Pancreas (tissue), 10 donors: ENCODE data around the gene NRCAM. TPM values are rescaled to one million over a fixed set of nuclear protein-coding genes. Genes with fewer than 3 reads are reported as not detected.
"Not testable (repeated sequence)": the region's sequence is repeated elsewhere in the genome, so short reads cannot be mapped to it uniquely, and the experiment has no call there.

ENCODE experiments used
- ATAC-seq, 4 donors: fragments of 200-7000 bp; cut with Tn5 transposase; one replicate each; pipeline versions ENCODE4 v1.8.0 to v1.9.1; 2020; ENCODE audit warnings: mild to moderate bottlenecking in 4 of 4, moderate library complexity in 4 of 4
- DNase-seq, 6 donors: peaks; one replicate each; pipeline ENCODE4 v3.0.0-alpha.2; 2020
- FAIRE-seq: peaks from 2 replicates; lab custom pipeline; 2012; peaks lifted over from hg19 to GRCh38; lab: Jason Lieb, UNC
- H3K27ac ChIP-seq, 4 donors: fragments of 200-600 bp; sonication (generic); 1 replicate in 3 of 4; 2 replicates in 1 of 4; pipeline versions ENCODE4 v1.5.0 to v1.8.0; 2020
- H3K27me3 ChIP-seq, 4 donors: fragments of 200-600 bp; one replicate each; pipeline ENCODE4 v1.8.0; 2021
- H3K36me3 ChIP-seq, 3 donors: fragments of 200-600 bp; sonication (generic) in 1 of 3; one replicate each; pipeline versions ENCODE4 v1.5.0 to v1.8.0; 2020 to 2021
- H3K4me1 ChIP-seq, 3 donors: fragments of 200-600 bp; one replicate each; pipeline ENCODE4 v1.8.0; 2021
- H3K4me3 ChIP-seq, 4 donors: fragments of 200-600 bp; sonication (generic) in 2 of 4; one replicate each; pipeline versions ENCODE4 v1.5.0 to v1.8.0; 2020 to 2021
- H3K9me3 ChIP-seq, 4 donors: fragments of 200-600 bp; one replicate each; pipeline ENCODE4 v1.8.0; 2021
- CTCF ChIP-seq, 4 donors: fragments of 200-600 bp; sonication (generic) in 3 of 4; IDR thresholded peaks; one replicate each; pipeline versions ENCODE4 v1.5.0 to v1.8.0; 2021; ENCODE audit warnings: antibody characterized with exemption in 4 of 4
- WGBS, 2 donors: extraction: QIAGEN DNeasy Blood & Tissue Kit; methylation state at CpG; one replicate each; pipeline ENCODE4 v1.1.7; 2013; 5-methylcytosine and 5-hydroxymethylcytosine counted together
- intact Hi-C, 3 donors: fragments of 100-400 bp; cut with DNase I; formaldehyde crosslinking; loops; one replicate each; pipeline versions ENCODE4 v1.11.1 to v1.14.2; 2022
- polyA plus RNA-seq, 2 donors: library from polyadenylated mRNA; stranded (reverse); fragments of 200-250 nt; gene quantifications; one replicate each; pipeline ENCODE4 v1.2.3, GENCODE V29; 2013
- total RNA-seq, 6 donors: library from RNA; stranded (reverse); fragmentation: NEBNext Ultra II Directional in 4 of 6; extraction: Animal tissue kit (Norgen Biotek cat#: 25700) in 4 of 6; gene quantifications; one replicate each; pipeline versions ENCODE4 v1.2.1 to v1.2.4, GENCODE V29; 2021 to 2023
- donor health status: healthy with polysubstance abuse.
- donor health status: DM: no; HTN: no; CAD: no; lungs with moderate emphysema.
- donor health status: DM: no; HTN: no; CAD: no.
- donor health status: control.
- donor health status: control.
- donor health status: Bipolar disorder and iron deficiency.
- donor health status: DM: yes; HTN: yes; CAD: no.
- donor health status: DM: no; HTN: no; CAD: no.
- donor health status: DM: no; HTN: no; CAD: no.
- donor health status: DM: yes; HTN: yes; CAD: no.

NRCAM gene
- 10 to 100 TPM; 28.4 to 53.6 (median 41.5) TPM for total RNA-seq
- 10 to 100 TPM; 14.1 to 31.2 TPM for polyA plus RNA-seq

GRCh38 chr7:108455998-108456677 lies at the start of gene NRCAM:
NRCAM (minus strand) TSS chr7:108456436; CDS start chr7:108240064, 216,372 bp downstream.
- no peaks in the 10 kb centered on the region for H3K36me3 ChIP-seq
- peak within 1 kb of the TSS; percentile 40 to 81 (median 72) for H3K27ac ChIP-seq
- H3K4me1 ChIP-seq, result peaks cover 7 to 28% (median 13%) of the 10 kb centered on the region in 3 donors
- no peaks in the 10 kb centered on the region for H3K9me3 ChIP-seq
- FAIRE-seq (no peak), ATAC-seq (peak; percentile 66 to 82 (median 80)), DNase-seq (peak; percentile 81 to 94 (median 90))
- H3K4me3 ChIP-seq, result peak within 1 kb of the TSS; percentile 56 to 80 (median 60)
- no peak for TF ChIP-seq CTCF (IDR thresholded peaks at IDR 0.05)
- WGBS, 2 donors, result 0 to 1% methylated on average over 58 to 81 of the region's 81 CpGs
- intact Hi-C loops, result loop anchor here in 1 of 3 donors (5.0 kb wide), 1 partner anchor 274 kb away; no protein-coding TSS in a partner anchor
- no peaks in the 10 kb centered on the region for H3K27me3 ChIP-seq

- ATAC-seq, H3K27me3 ChIP-seq, H3K4me1 ChIP-seq, H3K9me3 ChIP-seq, FAIRE-seq, H3K27ac ChIP-seq, intact Hi-C loops, H3K4me3 ChIP-seq, H3K36me3 ChIP-seq, DNase-seq: not testable (repeated sequence)
- WGBS, 2 donors, result 96 to 100% methylated on average over 3 of the region's 3 CpGs
Measured at GRCh38 chr7:108504576-108504975, 48.3 kb upstream of the NRCAM start.

- H3K9me3 ChIP-seq, result no peaks in the 10 kb centered on the region
- H3K4me3 ChIP-seq, result no peak overlapping the region
- no peak for FAIRE-seq
- no peaks in the 10 kb centered on the region for H3K36me3 ChIP-seq
- no peaks in the 10 kb centered on the region for H3K4me1 ChIP-seq
- no peak for TF ChIP-seq CTCF (IDR thresholded peaks at IDR 0.05)
- 90 to 92% methylated on average over 5 of the region's 5 CpGs for WGBS, 2 donors
- intact Hi-C loops, result no loop called here
- DNase-seq, result no peak
- no peaks in the 10 kb centered on the region for H3K27me3 ChIP-seq
- H3K27ac ChIP-seq, result no peak overlapping the region
- ATAC-seq, result no peak
Measured at GRCh38 chr7:108503112-108504026, 47.1 kb upstream of the NRCAM start.

- H3K4me3 ChIP-seq, result no peak overlapping the region
- no peak for DNase-seq
- H3K9me3 ChIP-seq, result no peaks in the 10 kb centered on the region
- H3K4me1 ChIP-seq, result no peaks in the 10 kb centered on the region
- H3K27ac ChIP-seq, result no peak overlapping the region
- no peaks in the 10 kb centered on the region for H3K27me3 ChIP-seq
- H3K36me3 ChIP-seq, result no peaks in the 10 kb centered on the region
- FAIRE-seq, result no peak
- 88 to 90% methylated on average over 1 of the region's 1 CpG for WGBS, 2 donors
- no peak for ATAC-seq
- intact Hi-C loops, result loop anchor here in 2 of 3 donors (10.0 kb wide), 2 partner anchors 315 to 325 kb away; no protein-coding TSS in a partner anchor
- no peak for TF ChIP-seq CTCF (IDR thresholded peaks at IDR 0.05)
Measured at GRCh38 chr7:108499566-108499965, 43.3 kb upstream of the NRCAM start.

GRCh38 chr7:108498481-108498880 lies 42.2 kb upstream of the NRCAM start:
- intact Hi-C loops, result loop anchor here in 2 of 3 donors (10.0 kb wide), 2 partner anchors 314 to 324 kb away; no protein-coding TSS in a partner anchor
- Histone ChIP-seq H3K27me3 (no peaks in the 10 kb centered on the region), H3K4me3 (no peak overlapping the region), H3K27ac (no peak overlapping the region), H3K4me1 (no peaks in the 10 kb centered on the region), H3K36me3 (no peaks in the 10 kb centered on the region), H3K9me3 (no peaks in the 10 kb centered on the region)
- DNase-seq (no peak), ATAC-seq (no peak), FAIRE-seq (no peak)
- no peak for TF ChIP-seq CTCF (IDR thresholded peaks at IDR 0.05)
- WGBS, 2 donors, result 76 to 81% methylated on average over 6 of the region's 6 CpGs
